Lung (tissue), 12 donors: ENCODE data around the gene LIMK1. TPM values are rescaled to one million over a fixed set of nuclear protein-coding genes. Genes with fewer than 3 reads are reported as not detected.

Experiments used
- ATAC-seq: fragments of 200-7000 bp; cut with Tn5 transposase; one replicate; pipeline ENCODE4 v1.9.1; 2020; ENCODE audit warnings: moderate number of reproducible peaks; ENCODE audit not compliant: insufficient read depth, low FRiP score
- DNase-seq, 3 donors: peaks; one replicate each; pipeline ENCODE4 v3.0.0-alpha.2; 2013 to 2017
- H3K27ac ChIP-seq, 2 donors: one replicate each; pipeline ENCODE4 v1.5.1; 2013; ENCODE audit warnings: mild to moderate bottlenecking in 2 of 2, moderate library complexity in 2 of 2, control low read depth in 1 of 2, inconsistent platforms in 1 of 2, low read depth in 1 of 2, low read length in 1 of 2
- H3K27me3 ChIP-seq, 3 donors: one replicate each; pipeline ENCODE4 v1.5.1; 2013; ENCODE audit warnings: low read length in 2 of 3; ENCODE audit not compliant: control insufficient read depth in 3 of 3, insufficient read depth in 3 of 3
- H3K36me3 ChIP-seq, 4 donors: one replicate each; pipeline ENCODE4 v1.5.1; 2013; ENCODE audit warnings: low read length in 4 of 4, mild to moderate bottlenecking in 1 of 4, moderate library complexity in 1 of 4; ENCODE audit not compliant: control insufficient read depth in 4 of 4, insufficient read depth in 4 of 4
- H3K4me1 ChIP-seq, 5 donors: one replicate each; pipeline ENCODE4 v1.5.1; 2013; ENCODE audit warnings: low read length in 5 of 5, mild to moderate bottlenecking in 2 of 5, moderate library complexity in 1 of 5; ENCODE audit not compliant: control insufficient read depth in 5 of 5, insufficient read depth in 5 of 5
- H3K4me3 ChIP-seq: one replicate; pipeline ENCODE4 v1.5.1; 2013; ENCODE audit warnings: mild to moderate bottlenecking, control low read depth, moderate library complexity
- H3K9ac ChIP-seq, 2 donors: one replicate each; pipeline ENCODE4 v1.5.1; 2013; ENCODE audit warnings: low read length in 2 of 2, control low read depth in 1 of 2; ENCODE audit not compliant: insufficient read depth in 1 of 2
- H3K9me3 ChIP-seq, 4 donors: one replicate each; pipeline ENCODE4 v1.5.1; 2013; ENCODE audit warnings: low read length in 3 of 4, mild to moderate bottlenecking in 1 of 4, moderate library complexity in 1 of 4; ENCODE audit not compliant: control insufficient read depth in 4 of 4, insufficient read depth in 3 of 4
- WGBS, 2 donors: extraction: QIAGEN DNeasy Blood & Tissue Kit; methylation state at CpG; one replicate each; pipeline ENCODE4 v1.1.7; 2013; 5-methylcytosine and 5-hydroxymethylcytosine counted together
- polyA plus RNA-seq, 2 donors: library from polyadenylated mRNA; stranded (reverse); fragments of 200-250 nt; gene quantifications; one replicate each; pipeline ENCODE4 v1.2.1, GENCODE V29; 2013
- total RNA-seq, 2 donors: library from RNA; depleted of rRNA in 1 of 2; stranded (reverse); fragments of >200 nt in 1 of 2; gene quantifications; one replicate each; pipeline ENCODE4 v1.2.1, GENCODE V29; 2014 to 2021
- TF ChIP-seq, protein P1 (sequence below): IDR thresholded peaks from 2 replicates; pipeline ENCODE4 v1.5.1; 2012; ENCODE audit warnings: mild to moderate bottlenecking; ENCODE audit errors: control extremely low read depth, extremely low read depth
- donor health status: control.
- donor health status: control.
- donor health status: Bipolar disorder and iron deficiency.
- donor health status: healthy.
- donor health status: DM: yes; HTN: yes; CAD: no.

The LIMK1 gene
- total and polyA plus RNA-seq, 4 donors: 11.2 to 41.0 (median 17.3) TPM

DNA sequence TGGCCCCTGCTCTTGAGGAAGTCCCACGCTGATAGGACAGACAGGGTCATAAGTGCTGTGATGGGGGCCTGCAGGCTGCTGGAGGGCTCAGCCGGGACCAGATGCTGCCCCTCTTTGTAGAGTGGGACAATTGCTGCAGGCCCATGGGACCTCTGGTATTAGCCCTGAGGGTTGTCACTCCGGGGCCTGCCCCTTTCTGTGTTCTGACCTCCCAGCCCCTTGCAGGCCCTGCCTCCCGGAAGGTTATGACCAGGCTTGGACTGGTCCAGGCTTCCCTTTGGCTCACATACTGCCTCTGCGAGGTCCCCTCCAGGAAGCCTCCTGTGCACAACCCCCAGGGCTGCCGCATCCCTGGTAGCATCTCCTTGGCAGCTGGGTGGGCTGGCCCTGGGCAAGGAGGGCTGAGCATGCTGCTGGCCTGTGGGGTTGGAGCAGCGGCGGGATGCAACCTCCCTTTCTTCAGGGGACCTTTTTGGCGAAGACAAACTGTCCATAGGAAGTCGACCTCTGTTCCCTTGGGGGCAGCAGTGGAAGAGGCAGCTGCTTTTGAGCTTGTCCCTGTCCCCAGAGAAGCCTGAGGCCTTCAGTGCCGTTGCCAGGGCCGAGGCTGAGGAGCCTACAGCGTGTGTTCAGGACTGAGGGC is 8.8 kb downstream of the LIMK1 start:
- Histone ChIP-seq H3K9ac (no peak overlapping the region), H3K4me1 (peaks cover 0 to 26% (median 14%) of the 10 kb centered on the region in 5 donors), H3K27ac (peak overlapping the region in 1 of 2 donors; percentile 85), H3K36me3 (peaks cover 0 to 9% (median 6%) of the 10 kb centered on the region in 4 donors), H3K4me3 (no peak overlapping the region), H3K9me3 (no peaks in the 10 kb centered on the region), H3K27me3 (no peaks in the 10 kb centered on the region)
- ATAC-seq (no peak), DNase-seq (no peak)
- TF ChIP-seq, protein P1, sequence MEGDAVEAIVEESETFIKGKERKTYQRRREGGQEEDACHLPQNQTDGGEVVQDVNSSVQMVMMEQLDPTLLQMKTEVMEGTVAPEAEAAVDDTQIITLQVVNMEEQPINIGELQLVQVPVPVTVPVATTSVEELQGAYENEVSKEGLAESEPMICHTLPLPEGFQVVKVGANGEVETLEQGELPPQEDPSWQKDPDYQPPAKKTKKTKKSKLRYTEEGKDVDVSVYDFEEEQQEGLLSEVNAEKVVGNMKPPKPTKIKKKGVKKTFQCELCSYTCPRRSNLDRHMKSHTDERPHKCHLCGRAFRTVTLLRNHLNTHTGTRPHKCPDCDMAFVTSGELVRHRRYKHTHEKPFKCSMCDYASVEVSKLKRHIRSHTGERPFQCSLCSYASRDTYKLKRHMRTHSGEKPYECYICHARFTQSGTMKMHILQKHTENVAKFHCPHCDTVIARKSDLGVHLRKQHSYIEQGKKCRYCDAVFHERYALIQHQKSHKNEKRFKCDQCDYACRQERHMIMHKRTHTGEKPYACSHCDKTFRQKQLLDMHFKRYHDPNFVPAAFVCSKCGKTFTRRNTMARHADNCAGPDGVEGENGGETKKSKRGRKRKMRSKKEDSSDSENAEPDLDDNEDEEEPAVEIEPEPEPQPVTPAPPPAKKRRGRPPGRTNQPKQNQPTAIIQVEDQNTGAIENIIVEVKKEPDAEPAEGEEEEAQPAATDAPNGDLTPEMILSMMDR: no peak
- 70 to 71% methylated on average over 12 to 13 of the region's 13 CpGs for WGBS, 2 donors

DNA sequence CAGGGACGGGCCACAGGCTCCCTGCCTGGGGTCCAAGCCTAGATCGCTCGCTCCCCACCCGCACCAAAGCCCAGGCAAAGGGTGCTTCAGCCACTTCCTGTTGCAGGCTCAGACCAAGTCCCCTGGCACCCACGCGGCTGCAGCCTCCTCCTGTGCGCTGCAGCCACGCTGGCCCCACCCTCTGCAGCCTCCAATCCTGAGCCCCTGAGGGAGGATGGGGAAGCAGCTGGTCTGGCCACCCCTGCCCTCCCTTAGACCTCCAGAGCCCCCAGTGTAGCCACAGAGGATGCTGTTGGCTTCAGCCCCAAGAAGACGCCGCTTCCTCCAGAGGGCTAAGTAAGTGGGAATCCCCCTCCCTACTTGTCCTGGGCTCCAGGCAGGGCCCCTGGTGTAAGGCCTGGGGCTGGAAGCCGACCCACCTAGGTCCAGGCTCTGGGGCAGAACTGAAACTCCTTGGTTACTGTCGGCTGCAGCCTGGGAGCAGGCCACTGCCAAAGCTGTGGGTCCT is 9.4 kb downstream of the LIMK1 start:
- 27 to 43% methylated on average over 12 of the region's 12 CpGs for WGBS, 2 donors
- Histone ChIP-seq H3K4me1 (peaks cover 0 to 26% (median 14%) of the 10 kb centered on the region in 5 donors), H3K36me3 (peaks cover 0 to 11% (median 6%) of the 10 kb centered on the region in 4 donors), H3K9me3 (no peaks in the 10 kb centered on the region), H3K27me3 (no peaks in the 10 kb centered on the region), H3K27ac (peak overlapping the region in 1 of 2 donors; percentile 85), H3K9ac (no peak overlapping the region), H3K4me3 (no peak overlapping the region)
- peak; percentile 44 for ATAC-seq
- DNase-seq: no peak
- TF ChIP-seq, protein P1: no peak

DNA sequence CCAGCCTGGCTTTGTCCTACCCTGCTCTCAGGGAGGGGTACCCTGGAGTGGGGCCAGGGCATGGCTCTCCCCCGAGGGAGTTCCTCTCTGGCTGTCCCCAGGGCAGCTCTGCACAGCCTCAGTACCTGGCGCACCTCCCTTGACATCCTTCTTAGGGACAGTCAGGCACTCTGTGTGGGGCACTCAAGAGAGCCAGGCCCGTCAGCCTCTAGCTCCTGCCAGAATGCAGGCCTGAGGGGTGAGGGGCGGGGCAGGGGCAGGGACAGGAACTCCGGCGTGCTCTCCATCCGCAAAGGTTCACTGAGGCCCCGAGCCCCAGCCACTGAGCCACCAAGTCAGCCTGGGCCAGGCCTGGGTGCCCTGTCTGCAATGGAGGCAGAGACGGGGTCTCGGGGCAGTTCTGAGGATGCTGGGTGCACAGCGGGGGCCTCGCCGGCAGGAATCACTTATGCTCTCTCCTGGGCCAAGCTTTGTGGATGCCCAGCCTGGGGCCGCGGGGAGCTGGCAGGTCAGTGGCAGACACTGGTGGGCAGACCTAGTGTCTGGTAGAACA is 10.1 kb downstream of the LIMK1 start:
- H3K9ac ChIP-seq: no peak overlapping the region

More for the DNA sequence above, 10.1 kb downstream of the LIMK1 start:
- ATAC-seq: peak; percentile 10
- H3K4me1 ChIP-seq: peaks cover 0 to 26% (median 14%) of the 10 kb centered on the region in 5 donors
- TF ChIP-seq, protein P1: no peak
- H3K27me3 ChIP-seq: no peaks in the 10 kb centered on the region
- peaks cover 0 to 11% (median 4%) of the 10 kb centered on the region in 4 donors for H3K36me3 ChIP-seq
- peak overlapping the region in 1 of 2 donors; percentile 90 for H3K27ac ChIP-seq
- no peak overlapping the region for H3K4me3 ChIP-seq
- no peak for DNase-seq
- 15 to 22% methylated on average over 14 to 15 of the region's 15 CpGs for WGBS, 2 donors
- H3K9me3 ChIP-seq: no peaks in the 10 kb centered on the region
